K562 (cell line): ENCODE results near the gene WDHD1. TPM values are rescaled to one million over a fixed set of nuclear protein-coding genes. Genes with fewer than 3 reads are reported as not detected.

Experiments used
- ATAC-seq: fragments of 200-7000 bp; cut with Tn5 transposase; 3 replicates; pipeline ENCODE4 v1.9.1; 2020; ENCODE audit warnings: moderate library complexity
- BruUV-seq: library from RNA; stranded (reverse); fragments of 400-500 nt; replicated peaks from 2 replicates; lab custom pipeline; 2021; lab: Mats Ljungman, UMichigan
- CTCF ChIA-PET: fragments of 300-600 bp; formaldehyde crosslinking; extraction: SDS; loops from one replicate; lab custom pipeline; 2021; ENCODE audit warnings: low intra/inter-chr PET ratio; lab: Yijun Ruan, JAX
- POLR2A ChIA-PET: fragments of 300-600, 350-650 bp; sonication (Branson Sonifier 250); formaldehyde crosslinking; extraction: SDS; loops from one replicate; lab custom pipeline; 2021; ENCODE audit warnings: antibody characterized with exemption, inconsistent platforms; lab: Yijun Ruan, JAX
- DNase-seq, 4 experiments: peaks; one replicate each; pipeline versions ENCODE4 v3.0.0 to v3.0.0-alpha.2; 2011 to 2018; ENCODE audit warnings: low spot score in 3 of 4, mixed read lengths in 3 of 4; ENCODE audit errors: extremely low read depth in 1 of 4
- FAIRE-seq: peaks from 2 replicates; lab custom pipeline; 2011; peaks lifted over from hg19 to GRCh38; lab: Jason Lieb, UNC
- H2AFZ ChIP-seq: 2 replicates; pipeline ENCODE4 v1.6.0; 2011; ENCODE audit warnings: low read depth, low read length, control low read depth, inconsistent platforms
- H3K27ac ChIP-seq: fragments of 200-600 bp; 3 replicates; pipeline ENCODE4 v1.8.0; 2011; ENCODE audit warnings: low read depth, mild to moderate bottlenecking, control low read depth, inconsistent platforms, low read length, moderate library complexity, mixed read lengths; ENCODE audit errors: extremely low read depth
- H3K27me3 ChIP-seq, 2 experiments: fragments of 300-600 bp in 1 of 2; 2 replicates in 1 of 2; 3 replicates in 1 of 2; pipeline versions ENCODE4 v1.6.0 to v1.8.0; 2011; ENCODE audit warnings: inconsistent platforms in 2 of 2, low read length in 2 of 2, mild to moderate bottlenecking in 1 of 2, mixed read lengths in 1 of 2, moderate library complexity in 1 of 2; ENCODE audit not compliant: control insufficient read depth in 2 of 2, insufficient read depth in 2 of 2
- H3K36me3 ChIP-seq: fragments of 300-600 bp; 3 replicates; pipeline ENCODE4 v1.8.0; 2011; ENCODE audit warnings: mild to moderate bottlenecking, low read length, inconsistent platforms; ENCODE audit not compliant: control insufficient read depth, insufficient read depth
- H3K4me1 ChIP-seq, 2 experiments: fragments of 200-600 bp in 1 of 2; replicated peaks in 1 of 2; 2 replicates in 1 of 2; 3 replicates in 1 of 2; pipeline versions ENCODE4 v1.5.1 to v1.8.0; 2011; ENCODE audit warnings: inconsistent platforms in 2 of 2, low read length in 2 of 2, mild to moderate bottlenecking in 1 of 2, mixed read lengths in 1 of 2, moderate library complexity in 1 of 2; ENCODE audit not compliant: control insufficient read depth in 2 of 2, insufficient read depth in 2 of 2
- H3K4me2 ChIP-seq: 2 replicates; pipeline ENCODE4 v1.6.1; 2011; ENCODE audit warnings: low read length, control low read depth, inconsistent platforms, mixed read lengths; ENCODE audit not compliant: insufficient read depth
- H3K4me3 ChIP-seq: fragments of 200-600 bp; sonication (generic), shearing (Covaris generic); 2 replicates; pipeline ENCODE4 v1.5.1; 2016; ENCODE audit warnings: control low read depth, inconsistent platforms
- H3K79me2 ChIP-seq: fragments of 200-600 bp; 3 replicates; pipeline ENCODE4 v1.8.0; 2011; ENCODE audit warnings: low read length, inconsistent platforms; ENCODE audit not compliant: control insufficient read depth, insufficient read depth
- H3K9ac ChIP-seq, 2 experiments: 2 replicates each; pipeline versions ENCODE4 v1.6.0 to v1.6.1; 2011; ENCODE audit warnings: low read depth in 2 of 2, low read length in 2 of 2, control low read depth in 1 of 2, inconsistent platforms in 1 of 2, mild to moderate bottlenecking in 1 of 2, mixed read lengths in 1 of 2; ENCODE audit not compliant: insufficient read depth in 1 of 2
- H3K9me1 ChIP-seq: one replicate; pipeline ENCODE4 v1.6.0; 2011; ENCODE audit warnings: inconsistent platforms, mild to moderate bottlenecking, low read length, moderate library complexity; ENCODE audit not compliant: control insufficient read depth, insufficient read depth
- H3K9me3 ChIP-seq: replicated peaks from 2 replicates; pipeline ENCODE4 v1.5.1; 2011; ENCODE audit warnings: low read depth, low read length, inconsistent platforms; ENCODE audit not compliant: control insufficient read depth, insufficient read depth
- H4K20me1 ChIP-seq: replicated peaks from 2 replicates; pipeline ENCODE4 v1.6.1; 2011; ENCODE audit warnings: low read length, inconsistent platforms, mixed read lengths; ENCODE audit not compliant: control insufficient read depth, insufficient read depth
- DIDO1 ChIP-seq: fragments of 450-650 bp; IDR thresholded peaks from 2 replicates; pipeline ENCODE4 v1.6.1; 2016; ENCODE audit warnings: low read depth, missing biosample characterization, missing genetic modification characterization
- KHSRP ChIP-seq: fragments of 450-650 bp; IDR thresholded peaks from 2 replicates; pipeline ENCODE4 v1.6.1; 2017
- MTA2 ChIP-seq: fragments of 450-650 bp; IDR thresholded peaks from 2 replicates; pipeline ENCODE4 v1.6.1; 2016; ENCODE audit warnings: low read depth
- NONO ChIP-seq, 2 experiments: fragments of 200-400 bp in 1 of 2; fragments of 450-650 bp in 1 of 2; formaldehyde crosslinking in 1 of 2; IDR thresholded peaks; 2 replicates each; pipeline ENCODE4 v1.6.1; 2017; ENCODE audit warnings: low read depth in 2 of 2, mild to moderate bottlenecking in 2 of 2, moderate library complexity in 2 of 2, low read length in 1 of 2
- NR4A1 ChIP-seq, 2 experiments: fragments of 250-450 bp in 1 of 2; fragments of 450-650 bp in 1 of 2; sonication (Bioruptor Pico) in 1 of 2; IDR thresholded peaks; 2 replicates each; pipeline versions ENCODE4 v1.4.0 to v1.6.1; 2016 to 2020; ENCODE audit warnings: mild to moderate bottlenecking in 2 of 2, missing compliant biosample characterization in 1 of 2, missing genetic modification characterization in 1 of 2, moderate library complexity in 1 of 2
- NUFIP1 ChIP-seq: fragments of 450-650 bp; IDR thresholded peaks from 2 replicates; pipeline ENCODE4 v1.6.1; 2018; ENCODE audit not compliant: partially characterized antibody
- POLR2A ChIP-seq: fragments of 450-650 bp; conservative IDR thresholded peaks from 2 replicates; pipeline ENCODE4 v1.6.1; 2016
- POLR2B ChIP-seq: fragments of 450-650 bp; IDR thresholded peaks from 2 replicates; pipeline ENCODE4 v1.6.1; 2018; ENCODE audit warnings: low read depth; ENCODE audit not compliant: partially characterized antibody
- PYGO2 ChIP-seq: fragments of 450-650 bp; IDR thresholded peaks from 2 replicates; pipeline ENCODE4 v1.6.1; 2016; ENCODE audit warnings: mild to moderate bottlenecking, missing genetic modification characterization, moderate library complexity, missing compliant biosample characterization
- RFX5 ChIP-seq: IDR thresholded peaks from 2 replicates; pipeline ENCODE4 v1.6.1; 2011; ENCODE audit warnings: low read depth, mild to moderate bottlenecking, improper control_type of control experiment, low read length
- WGBS: fragments of 100-300 bp; shearing (Covaris generic); methylation state at CpG from one replicate; pipeline ENCODE4 v1.1.6; 2016; ENCODE audit warnings: low coverage, mixed read lengths; ENCODE audit not compliant: insufficient coverage; ENCODE audit errors: missing lambda C conversion rate; 5-methylcytosine and 5-hydroxymethylcytosine counted together
- in situ Hi-C: fragments of 300-500 bp; cut with MboI; formaldehyde crosslinking; loops from 4 replicates; pipeline ENCODE4 v1.15.0; 2018; ENCODE audit warnings: inconsistent platforms, mixed read lengths
- intact Hi-C: fragments of 100-400 bp; cut with micrococcal nuclease; formaldehyde crosslinking; loops from 2 replicates; pipeline ENCODE4 v1.14.2; 2022
- polyA plus RNA-seq, 8 experiments: library from polyadenylated mRNA; depleted of rRNA in 4 of 8; stranded (reverse) in 5 of 8; unstranded in 3 of 8; fragments of >200 nt; fragmentation: Nextera tagmentation in 2 of 8; fragmentation: Illumina TruSeq in 1 of 8; extraction: Ambion mirVana in 2 of 8; extraction: Trizol in 1 of 8; gene quantifications; 2 replicates each; pipeline versions ENCODE4 v1.2.1 to v1.2.3, GENCODE V29; 2011 to 2014; ENCODE audit warnings: inconsistent platforms in 1 of 8, missing spikeins in 1 of 8
- total RNA-seq, 7 experiments: library from RNA; depleted of rRNA in 6 of 7; stranded (reverse); fragments of >200 nt in 6 of 7; fragmentation: Illumina TruSeq in 2 of 7; extraction: Trizol in 2 of 7; gene quantifications; 2 replicates each; pipeline versions ENCODE4 v1.2.1 to v1.2.3, GENCODE V29; 2011 to 2021; ENCODE audit warnings: low replicate concordance in 1 of 7
- TF ChIP-seq, protein P1 (sequence below), 2 experiments: fragments of 450-650 bp in 1 of 2; sonication (generic) in 1 of 2; formaldehyde crosslinking; conservative IDR thresholded peaks; 2 replicates each; pipeline versions ENCODE4 v1.4.0 to v1.8.1; 2020 to 2022; ENCODE audit warnings: mild to moderate bottlenecking in 1 of 2, missing genetic modification reagents in 1 of 2

WDHD1 gene
- total and polyA plus RNA-seq, 9 of the 15 experiments (the other 6 are each of a cell fraction or from before 2014, with no cell fraction given), result 11.7 to 39.1 (median 30.0) TPM

DNA sequence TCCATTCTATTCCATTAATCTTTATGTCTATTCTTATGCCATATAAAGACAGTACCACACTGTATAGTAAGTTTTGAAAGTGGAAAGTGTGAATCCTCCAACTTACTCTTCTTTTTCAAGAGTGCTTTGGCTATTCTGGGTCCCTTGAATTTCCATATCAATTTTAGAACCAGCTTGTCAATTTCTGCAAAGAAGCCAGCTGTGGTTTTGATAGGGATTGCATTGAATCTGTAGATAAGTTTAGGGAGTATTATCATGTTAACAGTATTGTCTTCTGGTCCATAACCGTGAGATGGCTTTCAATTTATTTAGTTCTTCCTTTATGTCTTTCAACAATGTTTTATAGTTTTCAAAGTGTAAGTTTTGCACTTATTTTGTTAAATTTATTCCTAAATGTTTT is 90.1 kb downstream of the WDHD1 start:
- BruUV-seq, result no TSS peak
- Histone ChIP-seq H3K27ac (no peak overlapping the region), H2AFZ (no peak overlapping the region)
- TF ChIP-seq NONO (IDR thresholded peaks at IDR 0.05; ENCODE audit: low read depth in 2 of 2, low read length in 1 of 2) (no peak), NUFIP1 (no peak), MTA2 (no peak), RFX5 (no peak), DIDO1 (no peak), NR4A1 (CRISPR knock-in tag; IDR thresholded peaks at IDR 0.05) (no peak), NR4A1 (tag; IDR thresholded peaks at IDR 0.05) (no peak), KHSRP (no peak), POLR2B (no peak), POLR2A (no peak), PYGO2 (tag) (no peak)
- TF ChIP-seq, protein P1, sequence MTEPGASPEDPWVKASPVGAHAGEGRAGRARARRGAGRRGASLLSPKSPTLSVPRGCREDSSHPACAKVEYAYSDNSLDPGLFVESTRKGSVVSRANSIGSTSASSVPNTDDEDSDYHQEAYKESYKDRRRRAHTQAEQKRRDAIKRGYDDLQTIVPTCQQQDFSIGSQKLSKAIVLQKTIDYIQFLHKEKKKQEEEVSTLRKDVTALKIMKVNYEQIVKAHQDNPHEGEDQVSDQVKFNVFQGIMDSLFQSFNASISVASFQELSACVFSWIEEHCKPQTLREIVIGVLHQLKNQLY (CRISPR knock-in tag; conservative IDR thresholded peaks at IDR 0.05), result no peak
- TF ChIP-seq, all 486 proteins: peak for 0
- ChIA-PET POLR2A (no interaction called here), CTCF (interaction anchor here (0.5 kb wide), 1 partner anchor 854 kb away, joined by 6 read pairs; no protein-coding TSS in a partner anchor)
- intact Hi-C loops, result no loop called here
- H3K36me3 ChIP-seq, result peaks cover 28% of the 10 kb centered on the region; the same call in 2 of the 3 replicates
- H4K20me1 ChIP-seq, result no peaks in the 10 kb centered on the region
- DNase-seq, result no peak
- no peaks in the 10 kb centered on the region for H3K27me3 ChIP-seq
- no peak overlapping the region for H3K9ac ChIP-seq
- in situ Hi-C loops, result no loop called here
- no peaks in the 10 kb centered on the region for H3K9me1 ChIP-seq
- no peak for ATAC-seq
- no peaks in the 10 kb centered on the region for H3K4me1 ChIP-seq
- no peak for FAIRE-seq
- WGBS, result 29% methylated on average over 1 of the region's 1 CpG
- no peaks in the 10 kb centered on the region for H3K79me2 ChIP-seq
- H3K9me3 ChIP-seq, result no peaks in the 10 kb centered on the region
- H3K4me3 ChIP-seq, result no peak overlapping the region
- H3K4me2 ChIP-seq, result no peak overlapping the region
